SU-DHL-6 (cell line): ENCODE results near the gene USP47.

Experiments
- H2AFZ ChIP-seq: fragments of 200-600 bp; sonication (generic); 2 replicates; pipeline ENCODE4 v1.6.1; 2014; ENCODE audit warnings: low read depth, mild to moderate bottlenecking, moderate library complexity, mixed read lengths, antibody characterized with exemption, low read length; ENCODE audit not compliant: severe bottlenecking
- H3F3A ChIP-seq: fragments of 200-600 bp; shearing (Covaris generic); 2 replicates; pipeline ENCODE4 v1.6.0; 2016; ENCODE audit warnings: antibody characterized with exemption, mild to moderate bottlenecking; ENCODE audit not compliant: insufficient read depth
- H3K27ac ChIP-seq: fragments of 200-600 bp; sonication (generic); 2 replicates; pipeline ENCODE4 v1.5.1; 2016; ENCODE audit warnings: low read depth, mild to moderate bottlenecking, low read length, moderate library complexity, mixed read lengths
- H3K27me3 ChIP-seq: fragments of 200-600 bp; sonication (generic), shearing (Covaris generic); 2 replicates; pipeline ENCODE4 v1.6.0; 2014; ENCODE audit warnings: mild to moderate bottlenecking, low read length
- H3K36me3 ChIP-seq: fragments of 200-600 bp; sonication (generic); 2 replicates; pipeline ENCODE4 v1.6.1; 2014; ENCODE audit warnings: mild to moderate bottlenecking, low read length, mixed read lengths
- H3K4me2 ChIP-seq: fragments of 300-600, 200-600 bp; shearing (Covaris generic), sonication (generic); 2 replicates; pipeline ENCODE4 v1.6.0; 2014; ENCODE audit warnings: low read length, low read depth, mild to moderate bottlenecking; ENCODE audit not compliant: poor library complexity, severe bottlenecking
- H3K4me3 ChIP-seq: fragments of 200-600 bp; sonication (generic); 2 replicates; pipeline ENCODE4 v1.5.1; 2014; ENCODE audit warnings: antibody characterized with exemption, low read length, mild to moderate bottlenecking, mixed read lengths; ENCODE audit not compliant: insufficient read depth, poor library complexity, severe bottlenecking
- H3K79me2 ChIP-seq: fragments of 200-600 bp; sonication (generic); 2 replicates; pipeline ENCODE4 v1.6.1; 2014; ENCODE audit warnings: mild to moderate bottlenecking, low read length, moderate library complexity; ENCODE audit not compliant: insufficient read depth
- H3K9ac ChIP-seq: fragments of 200-600 bp; sonication (generic); 2 replicates; pipeline ENCODE4 v1.7.0; 2014; ENCODE audit warnings: mild to moderate bottlenecking, low read length
- H3K9me2 ChIP-seq: fragments of 200-600 bp; sonication (generic); replicated peaks from 2 replicates; pipeline ENCODE4 v1.6.1; 2014; ENCODE audit warnings: low read length; ENCODE audit not compliant: insufficient read depth
- H3K9me3 ChIP-seq: fragments of 200-600 bp; sonication (generic); 2 replicates; pipeline ENCODE4 v1.6.1; 2014; ENCODE audit warnings: low read length, mixed read lengths; ENCODE audit not compliant: insufficient read depth
- H4K20me1 ChIP-seq: fragments of 200-600 bp; sonication (generic); 2 replicates; pipeline ENCODE4 v1.6.1; 2014; ENCODE audit warnings: low read depth, mild to moderate bottlenecking, antibody characterized with exemption, low read length, moderate library complexity, mixed read lengths
- CTCF ChIP-seq: fragments of 200-600 bp; sonication (generic); IDR thresholded peaks from one replicate; pipeline ENCODE4 v1.5.1; 2017; ENCODE audit warnings: antibody characterized with exemption, mild to moderate bottlenecking, low read length, moderate library complexity; ENCODE audit not compliant: insufficient read depth, poor library complexity, severe bottlenecking
- EZH2phosphoT487 ChIP-seq: fragments of 200-600 bp; sonication (generic), shearing (Covaris generic); conservative IDR thresholded peaks from 2 replicates; pipeline ENCODE4 v1.6.1; 2018; ENCODE audit warnings: mild to moderate bottlenecking, antibody characterized with exemption, low read length, moderate library complexity, mixed read lengths

Gene USP47

GRCh38 chr11:11952036-11952435 is 110.3 kb downstream of the USP47 start:
- Histone ChIP-seq H2AFZ (no peak overlapping the region), H3K4me2 (no peak overlapping the region), H3K4me3 (no peak overlapping the region), H4K20me1 (no peaks in the 10 kb centered on the region), H3K27ac (no peak overlapping the region), H3K9ac (no peak overlapping the region), H3K27me3 (no peaks in the 10 kb centered on the region), H3K9me2 (no peaks in the 10 kb centered on the region), H3K9me3 (no peaks in the 10 kb centered on the region), H3K36me3 (peaks cover 31% of the 10 kb centered on the region), H3F3A (no peaks in the 10 kb centered on the region), H3K79me2 (no peaks in the 10 kb centered on the region)
- TF ChIP-seq EZH2phosphoT487 (no peak), CTCF (no peak)

- no peaks in the 10 kb centered on the region for H3K79me2 ChIP-seq
- H3K4me3 ChIP-seq = no peak overlapping the region
- no peaks in the 10 kb centered on the region for H3K9me2 ChIP-seq
- H3K9ac ChIP-seq = no peak overlapping the region
- H3K9me3 ChIP-seq = no peaks in the 10 kb centered on the region
- H3K27me3 ChIP-seq = no peaks in the 10 kb centered on the region
- H3K4me2 ChIP-seq = no peak overlapping the region
- H2AFZ ChIP-seq = no peak overlapping the region
- TF ChIP-seq CTCF = no peak
- no peak for TF ChIP-seq EZH2phosphoT487
- no peaks in the 10 kb centered on the region for H4K20me1 ChIP-seq
- H3K36me3 ChIP-seq = peaks cover 26% of the 10 kb centered on the region
- H3K27ac ChIP-seq = no peak overlapping the region
- H3F3A ChIP-seq = no peaks in the 10 kb centered on the region
Measured at GRCh38 chr11:11956006-11956405, 114.2 kb downstream of the USP47 start.

DNA sequence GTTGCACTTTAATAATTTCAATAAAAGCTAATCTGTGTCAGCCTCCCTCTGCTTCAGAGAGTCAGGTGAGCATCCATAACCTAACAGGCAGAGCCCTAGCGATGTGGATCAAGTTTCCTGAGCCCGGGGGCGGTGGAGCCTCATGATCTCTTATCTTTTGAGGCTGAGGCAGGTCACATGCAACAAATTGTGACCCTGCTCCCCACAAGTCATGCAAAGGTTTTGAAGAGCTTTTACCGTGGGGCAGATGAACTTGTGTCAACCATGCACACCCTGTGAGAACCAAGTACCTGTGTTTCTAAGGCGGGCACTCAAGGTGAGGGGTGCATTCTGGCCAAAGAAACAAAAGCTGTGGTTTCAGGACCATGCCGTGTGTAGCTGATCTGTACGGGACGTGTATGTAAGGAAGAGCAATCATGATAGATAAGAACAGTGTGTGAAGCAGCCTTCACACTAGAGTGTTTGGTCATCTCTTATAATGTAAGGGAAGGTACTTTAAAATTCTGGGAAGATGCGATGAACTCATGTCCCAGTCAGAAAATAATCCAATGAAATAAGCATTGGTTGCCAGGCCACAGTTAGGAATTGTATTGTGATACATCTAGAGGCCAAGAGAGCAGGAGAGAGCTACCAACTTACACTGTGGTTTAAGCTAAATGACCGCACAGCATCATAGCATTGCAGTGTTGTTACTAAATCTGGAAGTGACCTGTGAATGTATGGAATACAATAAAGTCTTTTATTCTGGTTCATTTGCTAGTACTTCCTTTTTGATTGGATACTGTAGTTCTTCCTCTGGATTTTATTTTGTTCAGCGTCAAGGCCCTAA is 116.8 kb downstream of the USP47 start:
- H4K20me1 ChIP-seq = no peaks in the 10 kb centered on the region

More for the DNA sequence above, 116.8 kb downstream of the USP47 start:
- H3K4me3 ChIP-seq = no peak overlapping the region
- no peaks in the 10 kb centered on the region for H3K9me3 ChIP-seq
- H2AFZ ChIP-seq = no peak overlapping the region
- H3K36me3 ChIP-seq = peaks cover 20% of the 10 kb centered on the region
- H3K79me2 ChIP-seq = no peaks in the 10 kb centered on the region
- no peak overlapping the region for H3K9ac ChIP-seq
- H3K27ac ChIP-seq = no peak overlapping the region
- H3K27me3 ChIP-seq = no peaks in the 10 kb centered on the region
- no peaks in the 10 kb centered on the region for H3K9me2 ChIP-seq
- H3F3A ChIP-seq = no peaks in the 10 kb centered on the region
- H3K4me2 ChIP-seq = no peak overlapping the region
- no peak for TF ChIP-seq EZH2phosphoT487
- no peak for TF ChIP-seq CTCF
